K562 (cell line): ENCODE results near the gene DCAF17. TPM values are rescaled to one million over a fixed set of nuclear protein-coding genes. Genes with fewer than 3 reads are reported as not detected.

Experiments used
- ATF4 ChIP-seq: fragments of 450-650 bp; formaldehyde crosslinking; IDR thresholded peaks from 2 replicates; pipeline ENCODE4 v1.4.0; 2022; ENCODE audit warnings: mild to moderate bottlenecking, moderate library complexity
- DMBX1 ChIP-seq: fragments of 250-450 bp; sonication (Bioruptor Pico); IDR thresholded peaks from 2 replicates; pipeline ENCODE4 v1.8.0; 2022; ENCODE audit warnings: inconsistent platforms, mild to moderate bottlenecking, moderate library complexity, borderline replicate concordance
- EP400 ChIP-seq: fragments of 450-650 bp; IDR thresholded peaks from 2 replicates; pipeline ENCODE4 v1.6.1; 2017; ENCODE audit warnings: antibody characterized with exemption, mild to moderate bottlenecking, moderate library complexity
- FOSL1 ChIP-seq: fragments of 200-800 bp; sonication (Bioruptor generic); conservative IDR thresholded peaks from 2 replicates; pipeline ENCODE4 v1.6.1; 2016; ENCODE audit warnings: missing genetic modification characterization, missing compliant biosample characterization
- GABPA ChIP-seq: fragments of 200-800 bp; sonication (Bioruptor generic); conservative IDR thresholded peaks from 2 replicates; pipeline ENCODE4 v1.6.1; 2016; ENCODE audit warnings: low read depth, missing genetic modification characterization, missing compliant biosample characterization
- GABPB2 ChIP-seq: fragments of 250-450 bp; sonication (Bioruptor Pico); conservative IDR thresholded peaks from 2 replicates; pipeline ENCODE4 v1.5.1; 2021; ENCODE audit warnings: mild to moderate bottlenecking
- GATAD2B ChIP-seq: fragments of 450-650 bp; IDR thresholded peaks from 2 replicates; pipeline ENCODE4 v1.6.1; 2017; ENCODE audit warnings: mild to moderate bottlenecking, borderline replicate concordance
- GTF2A2 ChIP-seq: IDR thresholded peaks from 2 replicates; pipeline ENCODE4 v1.6.1; 2016; ENCODE audit warnings: mild to moderate bottlenecking, missing genetic modification characterization, missing compliant biosample characterization
- KDM1A ChIP-seq, 2 experiments: fragments of 450-650 bp; IDR thresholded peaks; 2 replicates each; pipeline ENCODE4 v1.6.1; 2016; ENCODE audit warnings: mild to moderate bottlenecking in 2 of 2
- MAX ChIP-seq: sonication (generic); formaldehyde crosslinking; IDR thresholded peaks from 2 replicates; pipeline ENCODE4 v1.9.0; 2022; ENCODE audit warnings: mild to moderate bottlenecking, missing genetic modification reagents
- OTX1 ChIP-seq: fragments of 450-650 bp; formaldehyde crosslinking; IDR thresholded peaks from 2 replicates; pipeline ENCODE4 v1.4.0; 2022; ENCODE audit warnings: mild to moderate bottlenecking
- PCBP2 ChIP-seq: fragments of 200-400 bp; formaldehyde crosslinking; IDR thresholded peaks from 2 replicates; pipeline ENCODE4 v1.6.1; 2018; ENCODE audit warnings: low read length, low read depth, mild to moderate bottlenecking, moderate library complexity; ENCODE audit not compliant: poor library complexity, severe bottlenecking
- PHF20 ChIP-seq: fragments of 450-650 bp; IDR thresholded peaks from 2 replicates; pipeline ENCODE4 v1.6.1; 2018; ENCODE audit not compliant: partially characterized antibody
- PTTG1 ChIP-seq: fragments of 450-650 bp; IDR thresholded peaks from 2 replicates; pipeline ENCODE4 v1.6.1; 2016; ENCODE audit warnings: low read depth, mild to moderate bottlenecking, missing genetic modification characterization, missing compliant biosample characterization
- RBM17 ChIP-seq: fragments of 200-400 bp; formaldehyde crosslinking; IDR thresholded peaks from 2 replicates; pipeline ENCODE4 v1.6.1; 2017; ENCODE audit warnings: low read depth, mild to moderate bottlenecking, low read length, borderline replicate concordance
- SMAD1 ChIP-seq: fragments of 150-350 bp; IDR thresholded peaks from 2 replicates; pipeline ENCODE4 v1.6.1; 2014; ENCODE audit warnings: low read length, low read depth; ENCODE audit not compliant: partially characterized antibody
- STAT5A ChIP-seq: IDR thresholded peaks from 2 replicates; pipeline ENCODE4 v1.6.1; 2012; ENCODE audit warnings: low read length, inconsistent platforms, borderline replicate concordance
- TFAP4 ChIP-seq: sonication (generic); formaldehyde crosslinking; IDR thresholded peaks from 2 replicates; pipeline ENCODE4 v1.8.0; 2022; ENCODE audit warnings: missing genetic modification reagents, mild to moderate bottlenecking, moderate library complexity, borderline replicate concordance
- U2AF2 ChIP-seq: fragments of 200-400 bp; formaldehyde crosslinking; optimal IDR thresholded peaks from 2 replicates; pipeline ENCODE3; 2017; ENCODE audit warnings: low read depth, mild to moderate bottlenecking, low read length
- ZBTB43 ChIP-seq: sonication (generic); formaldehyde crosslinking; IDR thresholded peaks from 2 replicates; pipeline ENCODE4 v1.8.0; 2023; ENCODE audit warnings: mild to moderate bottlenecking, missing genetic modification reagents
- ZNF395 ChIP-seq: fragments of 200-800 bp; sonication (Bioruptor generic); IDR thresholded peaks from 2 replicates; pipeline ENCODE4 v1.6.1; 2017; ENCODE audit warnings: missing genetic modification characterization, missing compliant biosample characterization
- ZNF76 ChIP-seq: fragments of 250-450 bp; sonication (Bioruptor Pico); IDR thresholded peaks from 2 replicates; pipeline ENCODE4 v1.4.0; 2020; ENCODE audit warnings: mild to moderate bottlenecking, moderate library complexity, borderline replicate concordance
- polyA plus RNA-seq, 8 experiments: library from polyadenylated mRNA; depleted of rRNA in 4 of 8; stranded (reverse) in 5 of 8; unstranded in 3 of 8; fragments of >200 nt; fragmentation: Nextera tagmentation in 2 of 8; fragmentation: Illumina TruSeq in 1 of 8; extraction: Ambion mirVana in 2 of 8; extraction: Trizol in 1 of 8; gene quantifications; 2 replicates each; pipeline versions ENCODE4 v1.2.1 to v1.2.3, GENCODE V29; 2011 to 2014; ENCODE audit warnings: inconsistent platforms in 1 of 8, missing spikeins in 1 of 8
- total RNA-seq, 7 experiments: library from RNA; depleted of rRNA in 6 of 7; stranded (reverse); fragments of >200 nt in 6 of 7; fragmentation: Illumina TruSeq in 2 of 7; extraction: Trizol in 2 of 7; gene quantifications; 2 replicates each; pipeline versions ENCODE4 v1.2.1 to v1.2.3, GENCODE V29; 2011 to 2021; ENCODE audit warnings: low replicate concordance in 1 of 7

DCAF17 gene
- total and polyA plus RNA-seq, 9 of the 15 experiments (the other 6 are each of a cell fraction or from before 2014, with no cell fraction given): 10.0 to 38.5 (median 27.1) TPM

- TF ChIP-seq STAT5A (no peak), TFAP4 (CRISPR knock-in tag) (peak; percentile 54; the same call in 1 of the 2 replicates), PTTG1 (tag) (no peak), FOSL1 (tag) (peak; percentile 48), GATAD2B (no peak), MAX (CRISPR knock-in tag) (peak; percentile 97), EP400 (peak; percentile 77), GABPB2 (CRISPR knock-in tag) (0 out of 2 replicates have a peak, but pooled peaks have one; percentile 42), ZNF76 (CRISPR knock-in tag) (no peak), U2AF2 (no peak), GABPA (0 out of 2 replicates have a peak, but pooled peaks have one; percentile 32), PCBP2 (no peak), ZBTB43 (CRISPR knock-in tag) (no peak), PHF20 (peak; percentile 22), SMAD1 (peak; percentile 17), DMBX1 (peak; percentile 62), GTF2A2 (tag) (no peak), ZNF395 (CRISPR knock-in tag) (no peak; the same call in 1 of the 2 replicates), ATF4 (CRISPR knock-in tag) (no peak), RBM17 (no peak), OTX1 (no peak), KDM1A (IDR thresholded peaks at IDR 0.05) (no peak)
These were observed 88.2 kb downstream of the DCAF17 start, which contains the start of gene CYBRD1 (continued) for GRCh38 chr2:171522052-171522787.
